Ishikawa (cell line): ENCODE results near the gene LRRN3.

Source experiments
- CEBPB ChIP-seq: IDR thresholded peaks from 2 replicates; pipeline ENCODE4 v1.6.1; 2012
- CREB1 ChIP-seq: IDR thresholded peaks from 2 replicates; pipeline ENCODE4 v1.6.1; 2012; ENCODE audit warnings: low read depth
- EGR1 ChIP-seq: IDR thresholded peaks from 2 replicates; pipeline ENCODE4 v1.6.1; 2012
- EP300 ChIP-seq: IDR thresholded peaks from 2 replicates; pipeline ENCODE4 v1.6.1; 2012; ENCODE audit warnings: borderline replicate concordance
- FOXM1 ChIP-seq: IDR thresholded peaks from 2 replicates; pipeline ENCODE4 v1.6.1; 2012; ENCODE audit warnings: low read depth, borderline replicate concordance
- MAX ChIP-seq: IDR thresholded peaks from 2 replicates; pipeline ENCODE4 v1.6.1; 2012
- NFIC ChIP-seq: IDR thresholded peaks from 2 replicates; pipeline ENCODE4 v1.6.1; 2012
- RAD21 ChIP-seq: IDR thresholded peaks from 2 replicates; pipeline ENCODE4 v1.6.1; 2012; ENCODE audit warnings: low read depth
- REST ChIP-seq: IDR thresholded peaks from 2 replicates; pipeline ENCODE4 v1.6.1; 2012; ENCODE audit warnings: low read depth, mild to moderate bottlenecking
- TAF1 ChIP-seq: IDR thresholded peaks from 2 replicates; pipeline ENCODE4 v1.6.1; 2012; ENCODE audit warnings: low read depth, mild to moderate bottlenecking
- TCF12 ChIP-seq: IDR thresholded peaks from 2 replicates; pipeline ENCODE4 v1.6.1; 2012; ENCODE audit warnings: low read depth
- TEAD4 ChIP-seq: IDR thresholded peaks from 2 replicates; pipeline ENCODE4 v1.6.1; 2012
- USF1 ChIP-seq: IDR thresholded peaks from 2 replicates; pipeline ENCODE4 v1.6.1; 2012
- YY1 ChIP-seq: IDR thresholded peaks from 2 replicates; pipeline ENCODE4 v1.6.1; 2012; ENCODE audit warnings: low read depth
- ZBTB7A ChIP-seq: IDR thresholded peaks from 2 replicates; pipeline ENCODE4 v1.6.1; 2012; ENCODE audit warnings: low read depth

The LRRN3 gene

GRCh38 chr7:111086532-111086931, 4.4 kb upstream of the LRRN3 start:
- no peak for TF ChIP-seq EP300

- TF ChIP-seq TEAD4, result no peak
- TF ChIP-seq YY1, result no peak
- no peak for TF ChIP-seq NFIC
- no peak for TF ChIP-seq FOXM1
- no peak for TF ChIP-seq EP300
- no peak for TF ChIP-seq MAX
- no peak for TF ChIP-seq REST
- no peak for TF ChIP-seq USF1
- TF ChIP-seq TAF1, result no peak
- no peak for TF ChIP-seq CREB1
- no peak for TF ChIP-seq TCF12
- no peak for TF ChIP-seq CEBPB
- TF ChIP-seq ZBTB7A, result no peak
- TF ChIP-seq RAD21, result no peak
- no peak for TF ChIP-seq EGR1
These were observed 2.6 kb upstream of the LRRN3 start for GRCh38 chr7:111088328-111088727.

GRCh38 chr7:111089822-111090426, 1.0 kb upstream of the LRRN3 start:
- TF ChIP-seq RAD21 (peak; percentile 62), NFIC (no peak), MAX (no peak)

GRCh38 chr7:111091593-111092358, 849 bp downstream of the LRRN3 start:
- TF ChIP-seq NFIC (no peak), EGR1 (no peak), REST (no peak), FOXM1 (no peak), CREB1 (no peak), TAF1 (no peak), TEAD4 (no peak), TCF12 (no peak), USF1 (no peak), MAX (no peak), YY1 (no peak), CEBPB (no peak), RAD21 (no peak)

- TF ChIP-seq REST, result no peak
- no peak for TF ChIP-seq TAF1
These were observed 1.7 kb downstream of the LRRN3 start for GRCh38 chr7:111092406-111093236.
